ENCODE data around the gene PTPRG.

DNA sequence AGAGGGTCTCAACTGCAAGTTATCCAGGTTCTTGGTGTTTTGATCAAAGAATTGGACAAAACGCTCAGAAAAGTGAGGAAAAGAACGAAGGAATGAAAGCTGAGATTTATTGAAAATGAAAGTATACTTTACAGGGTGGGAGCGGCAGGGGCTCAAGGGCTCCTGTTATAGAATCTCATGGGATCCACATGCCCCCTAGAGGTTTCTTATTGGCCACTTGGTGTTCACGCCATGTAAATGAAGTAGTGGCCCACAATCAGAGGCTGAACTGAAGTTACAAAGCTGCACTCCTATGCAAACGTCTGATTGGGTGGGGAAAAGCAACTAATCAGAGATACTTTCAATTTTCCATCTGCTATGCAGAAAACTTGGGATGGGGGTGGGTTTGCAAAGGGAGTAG lies 216.7 kb downstream of the PTPRG start:
- TF ChIP-seq, protein P1, sequence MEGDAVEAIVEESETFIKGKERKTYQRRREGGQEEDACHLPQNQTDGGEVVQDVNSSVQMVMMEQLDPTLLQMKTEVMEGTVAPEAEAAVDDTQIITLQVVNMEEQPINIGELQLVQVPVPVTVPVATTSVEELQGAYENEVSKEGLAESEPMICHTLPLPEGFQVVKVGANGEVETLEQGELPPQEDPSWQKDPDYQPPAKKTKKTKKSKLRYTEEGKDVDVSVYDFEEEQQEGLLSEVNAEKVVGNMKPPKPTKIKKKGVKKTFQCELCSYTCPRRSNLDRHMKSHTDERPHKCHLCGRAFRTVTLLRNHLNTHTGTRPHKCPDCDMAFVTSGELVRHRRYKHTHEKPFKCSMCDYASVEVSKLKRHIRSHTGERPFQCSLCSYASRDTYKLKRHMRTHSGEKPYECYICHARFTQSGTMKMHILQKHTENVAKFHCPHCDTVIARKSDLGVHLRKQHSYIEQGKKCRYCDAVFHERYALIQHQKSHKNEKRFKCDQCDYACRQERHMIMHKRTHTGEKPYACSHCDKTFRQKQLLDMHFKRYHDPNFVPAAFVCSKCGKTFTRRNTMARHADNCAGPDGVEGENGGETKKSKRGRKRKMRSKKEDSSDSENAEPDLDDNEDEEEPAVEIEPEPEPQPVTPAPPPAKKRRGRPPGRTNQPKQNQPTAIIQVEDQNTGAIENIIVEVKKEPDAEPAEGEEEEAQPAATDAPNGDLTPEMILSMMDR (conservative IDR thresholded peaks at IDR 0.05; ENCODE audit: low read depth in 2 of 2) = peak; percentile 43 to 57
- no peak for TF ChIP-seq POLR2AphosphoS5 (IDR thresholded peaks at IDR 0.05; ENCODE audit: low read depth)

All from GM23338 (cell line).